Measurements from ENCODE around the gene CRTAC1.

The CRTAC1 gene

DNA sequence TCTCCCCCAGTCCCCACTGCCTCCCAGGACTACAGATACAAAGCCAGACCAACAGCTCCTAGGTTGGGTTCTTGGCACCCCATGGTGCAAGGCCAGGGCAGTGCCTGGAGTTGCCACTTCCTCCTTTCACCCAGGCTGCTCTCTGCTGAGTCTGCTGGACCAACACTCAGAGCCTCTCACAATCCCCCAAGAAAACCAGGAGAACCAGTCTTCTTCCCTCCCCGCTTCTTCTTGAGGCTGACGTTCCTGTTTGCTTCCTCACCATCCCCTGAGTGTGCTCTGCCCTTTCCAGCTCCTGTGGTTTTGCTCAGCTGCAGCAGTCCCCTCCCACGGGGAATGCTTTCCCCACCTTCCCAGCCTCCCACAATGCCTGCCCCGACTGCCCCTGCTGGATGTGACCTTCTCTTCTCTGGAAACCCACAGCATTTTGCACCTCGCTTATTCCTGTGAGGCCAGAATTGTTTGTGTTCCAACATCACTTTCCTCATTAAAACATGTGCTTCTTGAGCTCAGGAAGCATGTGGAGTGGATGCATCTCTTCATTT, 90.9 kb downstream of the CRTAC1 start:
- DNase-seq (ENCODE audit: low read depth) = no peak
- no peak overlapping the region for H3K4me3 ChIP-seq (ENCODE audit: low read depth, low read length)
- no peak for TF ChIP-seq CTCF (IDR thresholded peaks at IDR 0.05; ENCODE audit: insufficient read depth, low read depth, low read length, missing control alignments)

DNA sequence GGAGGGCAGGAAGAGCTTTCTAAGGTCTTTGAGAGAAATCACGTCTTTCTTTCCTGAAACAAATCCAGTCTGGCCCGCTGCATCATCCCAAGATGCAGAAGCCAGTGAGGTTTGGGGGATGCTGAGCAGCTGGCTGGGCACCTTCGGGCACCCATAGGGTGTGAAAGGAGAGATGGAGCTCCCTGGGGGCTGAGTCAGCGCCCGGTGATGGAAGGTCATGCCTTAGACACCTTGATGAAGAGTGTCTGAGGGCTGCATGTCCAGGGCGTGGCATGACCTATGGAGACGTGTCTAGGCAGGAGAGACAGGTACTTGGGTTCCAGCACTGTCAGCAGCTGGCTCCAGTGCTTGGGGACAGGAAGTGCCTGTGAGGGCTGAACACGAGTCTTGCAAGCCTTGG, 92.5 kb downstream of the CRTAC1 start:
- DNase-seq (ENCODE audit: low read depth) = no peak
- no peak for TF ChIP-seq CTCF (IDR thresholded peaks at IDR 0.05; ENCODE audit: insufficient read depth, low read depth, low read length, missing control alignments)
- H3K4me3 ChIP-seq (ENCODE audit: low read depth, low read length) = no peak overlapping the region

DNA sequence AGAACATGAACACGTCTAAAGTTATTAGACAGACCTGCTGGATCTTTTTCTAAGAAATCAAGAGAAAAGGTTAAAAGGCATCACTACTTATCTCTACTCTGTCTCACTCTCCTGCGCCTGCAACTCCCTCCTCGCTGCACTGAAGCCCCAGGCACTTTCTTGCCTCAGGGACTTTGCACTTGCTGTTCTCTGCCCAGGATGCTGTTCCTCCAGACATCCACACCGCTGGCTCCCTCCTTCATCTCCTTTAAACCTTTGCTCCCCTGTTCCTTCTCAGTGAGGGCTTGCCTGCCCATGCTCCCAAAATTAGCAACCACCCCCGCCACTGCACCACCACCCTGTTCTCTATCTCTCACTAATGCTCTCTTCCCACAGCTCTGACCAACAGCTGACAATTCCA, 93.4 kb downstream of the CRTAC1 start:
- H3K4me3 ChIP-seq (ENCODE audit: low read depth, low read length) = no peak overlapping the region
- no peak for TF ChIP-seq CTCF (IDR thresholded peaks at IDR 0.05; ENCODE audit: insufficient read depth, low read depth, low read length, missing control alignments)
- DNase-seq (ENCODE audit: low read depth) = no peak

DNA sequence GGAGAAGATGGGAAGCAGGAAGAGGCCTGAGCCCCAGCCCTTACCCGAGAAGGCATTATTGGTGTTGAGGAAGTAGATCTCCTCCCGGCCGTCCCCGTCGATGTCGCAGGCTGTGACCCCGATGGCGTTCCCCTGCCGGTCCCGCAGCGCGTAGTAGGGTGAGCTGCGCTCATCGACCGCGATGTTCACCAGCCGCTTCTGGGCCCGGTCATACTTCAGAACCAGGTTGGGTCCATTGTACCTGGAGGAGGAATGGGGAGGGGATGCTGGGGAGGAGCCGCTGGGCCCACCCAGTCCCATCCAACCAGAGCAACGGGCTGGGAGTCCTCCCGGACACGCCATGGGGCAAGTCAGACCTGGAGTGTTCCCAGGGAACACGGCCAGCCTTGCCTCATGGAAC, 94.3 kb downstream of the CRTAC1 start:
- DNase-seq (ENCODE audit: low read depth) = no peak
- no peak for TF ChIP-seq CTCF (IDR thresholded peaks at IDR 0.05; ENCODE audit: insufficient read depth, low read depth, low read length, missing control alignments)

GRCh38 chr10:97932932-97933530, 97.4 kb downstream of the CRTAC1 start:
- no peak for TF ChIP-seq CTCF (IDR thresholded peaks at IDR 0.05; ENCODE audit: insufficient read depth, low read depth, low read length, missing control alignments)
- DNase-seq (ENCODE audit: low read depth) = no peak
- H3K4me3 ChIP-seq (ENCODE audit: low read depth, low read length) = no peak overlapping the region

More for the DNA sequence above, 94.3 kb downstream of the CRTAC1 start:
- no peak overlapping the region for H3K4me3 ChIP-seq (ENCODE audit: low read depth, low read length)

DNA sequence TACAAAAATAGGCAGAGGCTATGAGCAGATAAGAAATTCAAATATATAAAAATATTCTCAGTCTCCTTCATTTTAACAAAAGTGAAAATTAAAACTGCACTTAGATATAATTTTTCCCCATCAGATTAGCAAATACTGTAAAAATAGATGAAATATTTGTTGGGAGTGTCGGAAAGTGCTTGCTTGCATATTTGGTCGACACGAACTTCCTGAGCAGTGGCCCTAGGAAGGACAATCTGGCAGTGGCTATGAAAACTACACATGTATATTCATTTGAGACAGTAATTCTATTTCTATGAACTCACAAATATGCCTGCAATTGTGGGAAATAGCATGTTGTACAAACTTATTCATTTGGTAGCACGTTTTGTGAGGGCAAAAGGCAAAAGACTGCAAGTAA, 99.4 kb downstream of the CRTAC1 start:
- TF ChIP-seq CTCF (IDR thresholded peaks at IDR 0.05; ENCODE audit: insufficient read depth, low read depth, low read length, missing control alignments) = no peak
- H3K4me3 ChIP-seq (ENCODE audit: low read depth, low read length) = no peak overlapping the region
- DNase-seq (ENCODE audit: low read depth) = no peak

GRCh38 chr10:97928897-97929296, 101.5 kb downstream of the CRTAC1 start:
- no peak overlapping the region for H3K4me3 ChIP-seq (ENCODE audit: low read depth, low read length)
- no peak for DNase-seq (ENCODE audit: low read depth)

More at GRCh38 chr10:97928897-97929296, 101.5 kb downstream of the CRTAC1 start:
- no peak for TF ChIP-seq CTCF (IDR thresholded peaks at IDR 0.05; ENCODE audit: insufficient read depth, low read depth, low read length, missing control alignments)
